HG03342 (cell line): ENCODE measurements around the gene NR4A2.
"Not testable (repeated sequence)": the region's sequence is repeated elsewhere in the genome, so short reads cannot be mapped to it uniquely, and the experiment has no call there.

ENCODE experiments used
- ATAC-seq: cut with Tn5 transposase; IDR thresholded peaks from one replicate; pipeline ENCODE4 v1.9.1; 2021; ENCODE audit warnings: mild to moderate bottlenecking, moderate library complexity; ENCODE audit not compliant: unreplicated experiment

Gene NR4A2

GRCh38 chr2:156322686-156323231 is 9.8 kb downstream of the NR4A2 start:
- ATAC-seq = peak; percentile 11

- ATAC-seq = peak; percentile 41
Observed at GRCh38 chr2:156322051-156322685, 10.4 kb downstream of the NR4A2 start.

GRCh38 chr2:156321243-156321904 is 11.1 kb downstream of the NR4A2 start:
- ATAC-seq = no peak

GRCh38 chr2:156320486-156321098 is 11.9 kb downstream of the NR4A2 start:
- ATAC-seq = no peak

- ATAC-seq = no peak
Observed at GRCh38 chr2:156319811-156320485, 12.6 kb downstream of the NR4A2 start.

- ATAC-seq = no peak
Observed at GRCh38 chr2:156317631-156318030, 14.9 kb downstream of the NR4A2 start.

- ATAC-seq = no peak
Observed at GRCh38 chr2:156311976-156312375, 20.5 kb downstream of the NR4A2 start.

- no peak for ATAC-seq
Observed at GRCh38 chr2:156310773-156311172, 21.7 kb downstream of the NR4A2 start.

GRCh38 chr2:156309917-156310316 is 22.6 kb downstream of the NR4A2 start:
- no peak for ATAC-seq

GRCh38 chr2:156309167-156309566 is 23.4 kb downstream of the NR4A2 start:
- ATAC-seq = peak; percentile 63

GRCh38 chr2:156306821-156307220 is 25.7 kb downstream of the NR4A2 start:
- ATAC-seq = no peak

- ATAC-seq = no peak
Observed at GRCh38 chr2:156305121-156305520, 27.4 kb downstream of the NR4A2 start.

- no peak for ATAC-seq
Observed at GRCh38 chr2:156300337-156300736, 32.2 kb downstream of the NR4A2 start.

- ATAC-seq = no peak
Observed at GRCh38 chr2:156294945-156295580, 37.5 kb downstream of the NR4A2 start.

- ATAC-seq = not testable (repeated sequence)
Observed at GRCh38 chr2:156293382-156293781, 39.1 kb downstream of the NR4A2 start.

- no peak for ATAC-seq
Observed at GRCh38 chr2:156279446-156280150, 52.9 kb downstream of the NR4A2 start.
